Large intestine (tissue), 3 donors: ENCODE measurements around the gene NAALADL1. TPM values are rescaled to one million over a fixed set of nuclear protein-coding genes. Genes with fewer than 3 reads are reported as not detected.
"Not testable (repeated sequence)": the region's sequence is repeated elsewhere in the genome, so short reads cannot be mapped to it uniquely, and the experiment has no call there.

ENCODE experiments used
- DNase-seq, 2 donors: peaks; one replicate each; pipeline versions ENCODE4 v3.0.0 to v3.0.0-alpha.2; 2013
- H3K27ac ChIP-seq: one replicate; pipeline ENCODE4 v1.5.1; 2013; ENCODE audit warnings: low read length
- H3K27me3 ChIP-seq: 2 replicates; pipeline ENCODE4 v1.6.1; 2013; ENCODE audit warnings: low read length; ENCODE audit not compliant: control insufficient read depth, insufficient read depth
- H3K36me3 ChIP-seq: 2 replicates; pipeline ENCODE4 v1.6.1; 2013; ENCODE audit warnings: low read length; ENCODE audit not compliant: control insufficient read depth, insufficient read depth
- H3K4me1 ChIP-seq: one replicate; pipeline ENCODE4 v1.6.1; 2013; ENCODE audit warnings: low read length; ENCODE audit not compliant: control insufficient read depth, insufficient read depth
- H3K4me3 ChIP-seq: one replicate; pipeline ENCODE4 v1.5.1; 2013; ENCODE audit warnings: low read length
- H3K9me3 ChIP-seq: one replicate; pipeline ENCODE4 v1.6.1; 2013; ENCODE audit warnings: mild to moderate bottlenecking, low read depth, low read length, moderate library complexity; ENCODE audit not compliant: control insufficient read depth
- WGBS: methylation state at CpG from one replicate; pipeline ENCODE4 v1.1.5; 2013; ENCODE audit warnings: low lambda C conversion rate; ENCODE audit not compliant: insufficient coverage; 5-methylcytosine and 5-hydroxymethylcytosine counted together
- polyA plus RNA-seq: library from polyadenylated mRNA; unstranded; fragments of 120-200 nt; gene quantifications from one replicate; pipeline ENCODE4 v1.2.1, GENCODE V29; 2013

The NAALADL1 gene
- polyA plus RNA-seq, 1 donor = 8.9 TPM

DNA sequence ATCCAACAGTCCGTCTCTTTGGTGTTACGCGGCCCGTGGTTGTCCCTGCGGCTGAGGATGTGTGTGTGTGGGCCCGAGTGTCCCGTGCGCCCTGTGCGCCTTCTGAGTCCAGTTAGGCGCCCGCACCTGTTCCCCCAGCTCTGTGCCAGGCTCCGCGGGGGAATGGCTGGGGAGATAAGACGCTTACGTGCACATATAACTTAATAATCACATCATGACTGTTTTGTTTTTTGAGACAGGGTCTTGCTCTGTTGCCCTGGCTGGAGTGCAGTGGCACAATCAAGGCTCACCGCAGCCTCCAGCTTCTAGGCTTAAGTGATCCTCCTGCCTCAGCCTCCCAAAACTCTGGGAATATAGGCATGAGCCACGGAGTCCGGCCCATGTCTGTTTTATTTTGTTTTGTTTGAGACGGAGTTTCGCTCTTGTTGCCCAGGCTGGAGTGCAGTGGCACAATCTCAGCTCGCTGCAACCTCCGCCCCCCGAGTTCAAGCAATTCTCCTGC lies 43.6 kb downstream of the NAALADL1 start:
- no peaks in the 10 kb centered on the region for H3K27me3 ChIP-seq
- H3K4me3 ChIP-seq = peak overlapping the region; percentile 80
- peaks cover 21% of the 10 kb centered on the region for H3K36me3 ChIP-seq
- H3K4me1 ChIP-seq = peaks cover 8% of the 10 kb centered on the region
- H3K27ac ChIP-seq = peak overlapping the region; percentile 100
- no peaks in the 10 kb centered on the region for H3K9me3 ChIP-seq
- DNase-seq = peak in 1 of 2 donors; percentile 40
- WGBS = no CpG with 5 or more reads among the region's 23 CpGs

DNA sequence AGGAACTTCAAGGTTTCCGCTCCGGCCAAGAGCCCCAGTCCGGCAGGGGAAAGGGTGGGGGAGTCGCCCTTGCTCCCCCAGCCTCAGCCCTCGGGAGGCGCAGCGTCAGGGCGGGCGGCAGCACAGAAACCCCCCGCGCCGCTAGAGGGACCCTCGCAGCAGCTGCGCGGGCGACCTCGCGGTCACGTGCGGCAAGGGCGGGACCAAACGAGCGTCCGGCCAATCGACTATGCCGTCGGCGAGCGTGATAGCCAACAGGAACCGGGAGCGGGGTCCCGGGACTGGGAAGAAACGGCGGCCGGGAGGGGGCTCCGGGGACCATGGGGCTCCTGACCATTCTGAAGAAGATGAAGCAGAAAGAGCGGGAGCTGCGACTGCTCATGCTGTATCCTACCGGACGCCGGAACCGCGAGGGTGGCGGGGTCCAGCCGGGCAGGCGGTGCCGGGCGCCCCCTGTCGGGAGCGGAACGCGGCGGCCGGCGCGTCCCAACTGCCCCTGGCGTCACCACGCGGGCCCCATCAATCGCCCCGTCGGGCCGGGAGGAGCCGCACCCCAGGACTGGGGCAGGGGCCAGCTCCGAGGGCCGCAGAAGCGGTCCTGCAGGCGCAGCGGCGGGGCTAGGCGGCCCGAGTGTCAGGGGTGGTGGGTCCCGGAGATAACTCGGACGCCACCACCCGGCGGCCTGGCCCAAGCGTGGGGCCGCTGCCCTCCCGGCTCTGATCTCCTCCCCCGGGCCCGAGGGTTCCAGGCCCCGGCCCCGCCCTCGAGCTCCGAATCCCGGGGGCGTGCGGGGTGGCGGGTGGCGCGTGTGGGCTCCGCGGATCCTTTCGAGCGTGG lies 44.2 kb downstream of the NAALADL1 start, which contains the start of gene ARL2:
TSS of gene ARL2 (plus strand) at position 273 of the 838 bp plus-strand sequence. CDS start at position 321, 48 bp downstream.
- Histone ChIP-seq H3K4me3 (peak within 1 kb of the TSS; percentile 80), H3K36me3 (peaks cover 19% of the 10 kb centered on the region), H3K27me3 (no peaks in the 10 kb centered on the region), H3K27ac (peak within 1 kb of the TSS; percentile 100), H3K9me3 (no peaks in the 10 kb centered on the region), H3K4me1 (peaks cover 8% of the 10 kb centered on the region)
- DNase-seq = peak; percentile 89 to 95
- no CpG with 5 or more reads among the region's 96 CpGs for WGBS

- Histone ChIP-seq H3K27ac (peak overlapping the region; percentile 100), H3K27me3 (no peaks in the 10 kb centered on the region), H3K36me3 (peaks cover 13% of the 10 kb centered on the region), H3K9me3 (no peaks in the 10 kb centered on the region), H3K4me3 (peak overlapping the region; percentile 80), H3K4me1 (peaks cover 8% of the 10 kb centered on the region)
- DNase-seq = peak; percentile 90 to 93
- no CpG with 5 or more reads among the region's 22 CpGs for WGBS
These were observed 45.0 kb downstream of the NAALADL1 start for GRCh38 chr11:65013130-65013887.

DNA sequence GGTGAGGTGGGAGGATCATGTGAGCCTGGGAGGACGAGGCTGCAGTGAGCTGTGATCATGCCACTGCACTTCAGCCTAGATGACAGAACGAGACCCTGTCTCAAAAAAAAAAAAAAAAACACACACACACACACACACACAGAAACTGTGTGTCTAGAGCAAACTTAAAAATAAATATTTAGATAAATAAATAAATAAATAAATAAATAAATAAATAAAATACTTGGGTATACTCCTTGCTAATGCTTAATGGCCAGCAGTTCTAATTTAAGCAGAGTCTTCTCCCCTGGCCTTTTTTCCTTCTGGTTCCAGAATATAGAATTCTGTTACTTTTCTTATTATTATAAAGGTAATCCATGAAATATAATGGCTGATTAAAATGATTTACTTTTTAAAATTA lies 49.5 kb downstream of the NAALADL1 start:
- WGBS = no CpG with 5 or more reads among the region's 2 CpGs

GRCh38 chr11:65008016-65008415 lies 50.3 kb downstream of the NAALADL1 start:
- Histone ChIP-seq H3K27me3 (no peaks in the 10 kb centered on the region), H3K27ac (no peak overlapping the region), H3K4me3 (no peak overlapping the region), H3K4me1 (peaks cover 4% of the 10 kb centered on the region), H3K36me3 (no peaks in the 10 kb centered on the region), H3K9me3 (no peaks in the 10 kb centered on the region)
- DNase-seq = no peak
- WGBS = no CpG with 5 or more reads among the region's 7 CpGs

More for the DNA sequence above, 49.5 kb downstream of the NAALADL1 start:
- Histone ChIP-seq H3K9me3 (no peaks in the 10 kb centered on the region), H3K4me3 (no peak overlapping the region), H3K4me1 (peaks cover 8% of the 10 kb centered on the region), H3K36me3 (no peaks in the 10 kb centered on the region), H3K27me3 (no peaks in the 10 kb centered on the region), H3K27ac (no peak overlapping the region)
- no peak for DNase-seq

- not testable (repeated sequence) for H3K4me1 ChIP-seq, H3K9me3 ChIP-seq, H3K4me3 ChIP-seq, H3K36me3 ChIP-seq, H3K27ac ChIP-seq, H3K27me3 ChIP-seq, DNase-seq
- WGBS = 20% methylated on average over 1 of the region's 3 CpGs
These were observed 54.4 kb downstream of the NAALADL1 start for GRCh38 chr11:65003968-65004367.

DNA sequence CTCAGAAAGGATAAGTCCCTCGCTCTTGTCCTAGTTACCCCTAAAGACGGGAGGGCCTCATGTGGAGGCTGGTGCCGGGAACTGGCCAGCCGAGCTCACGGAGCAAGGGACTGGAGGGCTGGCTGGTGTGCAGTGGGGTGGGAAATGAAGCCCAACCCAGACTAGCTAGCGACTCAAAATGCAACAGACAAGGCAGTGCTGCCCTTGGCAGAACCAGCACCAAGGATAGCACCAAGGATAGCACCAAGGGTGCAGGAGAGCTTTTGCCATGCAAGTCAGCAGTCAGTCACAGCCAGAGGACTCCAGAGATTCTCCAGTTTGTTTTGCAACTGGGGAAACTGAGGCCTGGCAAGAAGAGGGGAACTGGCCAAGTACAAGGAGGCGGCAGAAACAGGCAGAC lies 55.1 kb downstream of the NAALADL1 start:
- no peak for DNase-seq
- no CpG with 5 or more reads among the region's 7 CpGs for WGBS
- Histone ChIP-seq H3K27me3 (no peaks in the 10 kb centered on the region), H3K9me3 (no peaks in the 10 kb centered on the region), H3K27ac (no peak overlapping the region), H3K4me3 (no peak overlapping the region), H3K36me3 (no peaks in the 10 kb centered on the region), H3K4me1 (peaks cover 15% of the 10 kb centered on the region)

DNA sequence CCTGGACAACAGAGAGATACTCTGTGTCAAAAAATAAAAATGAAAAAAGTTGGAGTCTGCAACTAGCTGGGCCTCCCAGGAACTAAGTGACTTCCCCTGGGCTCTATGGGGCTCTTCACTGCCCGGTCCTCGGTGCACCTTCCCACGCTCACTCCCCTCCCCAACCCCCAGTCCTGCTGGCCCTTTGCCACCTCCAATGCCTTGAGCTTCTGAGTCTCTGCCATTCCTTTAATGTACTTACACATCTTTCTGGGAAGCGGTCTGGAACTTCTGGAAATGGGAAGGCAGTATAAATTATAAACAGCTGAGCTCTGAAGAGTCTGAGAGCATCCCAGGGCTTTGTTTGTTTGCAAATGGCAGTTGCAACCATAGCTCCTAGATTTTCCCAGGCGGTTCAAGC lies 55.6 kb downstream of the NAALADL1 start:
- no CpG with 5 or more reads among the region's 5 CpGs for WGBS
- DNase-seq = peak in 1 of 2 donors; percentile 26
- H3K9me3 ChIP-seq = no peaks in the 10 kb centered on the region
- no peaks in the 10 kb centered on the region for H3K27me3 ChIP-seq
- H3K27ac ChIP-seq = no peak overlapping the region
- peaks cover 21% of the 10 kb centered on the region for H3K4me1 ChIP-seq
- H3K36me3 ChIP-seq = no peaks in the 10 kb centered on the region
- no peak overlapping the region for H3K4me3 ChIP-seq

- WGBS = no CpG with 5 or more reads among the region's 1 CpG
- Histone ChIP-seq H3K36me3 (no peaks in the 10 kb centered on the region), H3K9me3 (no peaks in the 10 kb centered on the region), H3K27me3 (no peaks in the 10 kb centered on the region), H3K4me3 (no peak overlapping the region), H3K27ac (peak overlapping the region; percentile 99), H3K4me1 (peaks cover 39% of the 10 kb centered on the region)
- peak in 1 of 2 donors; percentile 20 for DNase-seq
These were observed 58.9 kb downstream of the NAALADL1 start for GRCh38 chr11:64999478-64999877.

GRCh38 chr11:64998690-64999431 lies 59.5 kb downstream of the NAALADL1 start:
- Histone ChIP-seq H3K4me3 (no peak overlapping the region), H3K27me3 (no peaks in the 10 kb centered on the region), H3K27ac (peak overlapping the region; percentile 99), H3K9me3 (no peaks in the 10 kb centered on the region), H3K36me3 (peaks cover 3% of the 10 kb centered on the region), H3K4me1 (peaks cover 39% of the 10 kb centered on the region)
- WGBS = no CpG with 5 or more reads among the region's 9 CpGs
- peak; percentile 86 to 94 for DNase-seq
